Body of pancreas (tissue), 4 donors: ENCODE results near the gene PAPPA2.

Experiments
- CTCF ChIP-seq, 7 experiments: fragments of 450-650 bp in 4 of 7; fragments of 200-600 bp in 3 of 7; sonication (generic) in 3 of 7; IDR thresholded peaks; one replicate each; pipeline ENCODE4 v1.5.1; 2016 to 2019; ENCODE audit warnings: antibody characterized with exemption in 7 of 7
- POLR2A ChIP-seq, 3 donors: fragments of 450-650 bp; IDR thresholded peaks; one replicate each; pipeline ENCODE4 v1.6.1; 2016; ENCODE audit warnings: antibody characterized with exemption in 3 of 3, mild to moderate bottlenecking in 2 of 3

- TF ChIP-seq CTCF (IDR thresholded peaks at IDR 0.05) (no peak), POLR2A (IDR thresholded peaks at IDR 0.05) (no peak)
Observed at GRCh38 chr1:176501599-176501998, 38.6 kb downstream of the PAPPA2 start.
